OCI-LY7 (cell line): ENCODE results near the gene RMP24.

Experiments
- BruUV-seq: library from RNA; stranded (reverse); fragments of 400-500 nt; replicated peaks from 2 replicates; lab custom pipeline; 2021; lab: Mats Ljungman, UMichigan
- CTCF ChIA-PET: fragments of 300-600 bp; sonication (Branson Sonifier 250); formaldehyde crosslinking; loops from one replicate; lab custom pipeline; 2022; ENCODE audit warnings: antibody characterized with exemption; ENCODE audit not compliant: unreplicated experiment; lab: Charles Lee
- POLR2A ChIA-PET: fragments of 300-600 bp; sonication (Branson Sonifier 250); formaldehyde crosslinking; loops from one replicate; lab custom pipeline; 2022; ENCODE audit warnings: antibody characterized with exemption; lab: Charles Lee
- DNase-seq: peaks from one replicate; pipeline ENCODE4 v3.0.0-alpha.2; 2015; ENCODE audit warnings: low spot score
- H2AFZ ChIP-seq: fragments of 200-600 bp; sonication (generic), shearing (Covaris generic); 2 replicates; pipeline ENCODE4 v1.6.1; 2014; ENCODE audit warnings: mild to moderate bottlenecking, antibody characterized with exemption, low read length, moderate library complexity
- H3K27ac ChIP-seq: fragments of 200-600 bp; sonication (generic); 2 replicates; pipeline ENCODE4 v1.5.1; 2014; ENCODE audit warnings: mixed run types, low read depth, mild to moderate bottlenecking, moderate library complexity, low read length, inconsistent platforms; ENCODE audit not compliant: poor library complexity, severe bottlenecking
- H3K36me3 ChIP-seq: fragments of 200-600 bp; sonication (generic); 2 replicates; pipeline ENCODE4 v1.6.1; 2014; ENCODE audit warnings: mild to moderate bottlenecking, antibody characterized with exemption, low read length, moderate library complexity, mixed read lengths; ENCODE audit not compliant: insufficient read depth
- H3K4me1 ChIP-seq: fragments of 200-600 bp; sonication (generic); 2 replicates; pipeline ENCODE4 v1.5.1; 2014; ENCODE audit warnings: mild to moderate bottlenecking, low read length; ENCODE audit not compliant: insufficient read depth, poor library complexity, severe bottlenecking
- H3K4me2 ChIP-seq: fragments of 200-600 bp; sonication (generic); 2 replicates; pipeline ENCODE4 v1.6.1; 2014; ENCODE audit warnings: mild to moderate bottlenecking, low read length
- H3K4me3 ChIP-seq: fragments of 200-600 bp; sonication (generic); 2 replicates; pipeline ENCODE4 v1.5.1; 2014; ENCODE audit warnings: mild to moderate bottlenecking, low read depth, low read length; ENCODE audit not compliant: poor library complexity, severe bottlenecking
- H3K79me2 ChIP-seq: fragments of 200-600 bp; sonication (generic); 2 replicates; pipeline ENCODE4 v1.6.1; 2016; ENCODE audit warnings: low read depth, mild to moderate bottlenecking, low read length, moderate library complexity, mixed read lengths; ENCODE audit not compliant: insufficient read depth
- H3K9me2 ChIP-seq: fragments of 200-600 bp; sonication (generic); 2 replicates; pipeline ENCODE4 v1.6.1; 2016; ENCODE audit warnings: mild to moderate bottlenecking, low read length, mixed read lengths; ENCODE audit not compliant: insufficient read depth
- H3K9me3 ChIP-seq: fragments of 200-600 bp; sonication (generic); 2 replicates; pipeline ENCODE4 v1.6.1; 2014; ENCODE audit warnings: mild to moderate bottlenecking, mixed run types, low read length, mixed read lengths
- H4K20me1 ChIP-seq: fragments of 200-600 bp; sonication (generic); 2 replicates; pipeline ENCODE4 v1.6.1; 2014; ENCODE audit warnings: mild to moderate bottlenecking, antibody characterized with exemption, low read length, moderate library complexity, mixed read lengths; ENCODE audit not compliant: insufficient read depth
- EZH2phosphoT487 ChIP-seq: fragments of 200-600 bp; sonication (generic); IDR thresholded peaks from 2 replicates; pipeline ENCODE4 v1.6.1; 2018; ENCODE audit warnings: low read depth, borderline replicate concordance, mild to moderate bottlenecking, mixed run types, antibody characterized with exemption, low read length, moderate library complexity, mixed read lengths
- intact Hi-C: fragments of 100-400 bp; cut with micrococcal nuclease; formaldehyde crosslinking; loops from one replicate; pipeline ENCODE4 v1.10.0; 2022; ENCODE audit not compliant: unreplicated experiment
- TF ChIP-seq, protein P1 (sequence below): fragments of 200-600 bp; sonication (generic); conservative IDR thresholded peaks from 2 replicates; pipeline ENCODE4 v1.5.1; 2014; ENCODE audit warnings: mild to moderate bottlenecking, antibody characterized with exemption, low read length, moderate library complexity, mixed read lengths

The RMP24 gene

DNA sequence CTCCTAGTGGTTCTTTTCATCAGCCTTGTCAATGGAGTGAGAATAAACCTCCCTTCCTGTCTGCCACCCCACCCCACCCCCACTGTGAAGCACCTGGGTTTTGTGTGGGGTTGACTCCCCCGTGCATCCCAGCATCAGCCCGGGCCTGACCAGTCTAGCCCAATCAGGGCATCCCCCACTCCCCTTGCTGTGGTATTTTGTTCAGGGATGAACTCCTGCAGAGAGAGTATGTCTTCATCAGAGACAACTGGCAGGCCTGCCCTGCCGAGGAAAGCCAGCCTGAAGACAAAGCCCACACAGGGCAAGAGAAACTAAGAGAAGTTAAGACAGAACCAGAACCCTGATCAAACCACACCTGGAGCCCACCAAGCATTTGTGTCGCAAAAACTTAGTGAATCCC lies 36.7 kb upstream of the RMP24 start:
- H3K4me3 ChIP-seq = no peak overlapping the region
- ChIA-PET CTCF (no interaction called here), POLR2A (no interaction called here)
- no peak for TF ChIP-seq EZH2phosphoT487
- TF ChIP-seq, protein P1, sequence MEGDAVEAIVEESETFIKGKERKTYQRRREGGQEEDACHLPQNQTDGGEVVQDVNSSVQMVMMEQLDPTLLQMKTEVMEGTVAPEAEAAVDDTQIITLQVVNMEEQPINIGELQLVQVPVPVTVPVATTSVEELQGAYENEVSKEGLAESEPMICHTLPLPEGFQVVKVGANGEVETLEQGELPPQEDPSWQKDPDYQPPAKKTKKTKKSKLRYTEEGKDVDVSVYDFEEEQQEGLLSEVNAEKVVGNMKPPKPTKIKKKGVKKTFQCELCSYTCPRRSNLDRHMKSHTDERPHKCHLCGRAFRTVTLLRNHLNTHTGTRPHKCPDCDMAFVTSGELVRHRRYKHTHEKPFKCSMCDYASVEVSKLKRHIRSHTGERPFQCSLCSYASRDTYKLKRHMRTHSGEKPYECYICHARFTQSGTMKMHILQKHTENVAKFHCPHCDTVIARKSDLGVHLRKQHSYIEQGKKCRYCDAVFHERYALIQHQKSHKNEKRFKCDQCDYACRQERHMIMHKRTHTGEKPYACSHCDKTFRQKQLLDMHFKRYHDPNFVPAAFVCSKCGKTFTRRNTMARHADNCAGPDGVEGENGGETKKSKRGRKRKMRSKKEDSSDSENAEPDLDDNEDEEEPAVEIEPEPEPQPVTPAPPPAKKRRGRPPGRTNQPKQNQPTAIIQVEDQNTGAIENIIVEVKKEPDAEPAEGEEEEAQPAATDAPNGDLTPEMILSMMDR = no peak
- no peaks in the 10 kb centered on the region for H3K9me3 ChIP-seq
- no peak overlapping the region for H3K27ac ChIP-seq
- no peak overlapping the region for H2AFZ ChIP-seq
- intact Hi-C loops = no loop called here
- no peaks in the 10 kb centered on the region for H3K79me2 ChIP-seq
- no peaks in the 10 kb centered on the region for H3K4me1 ChIP-seq
- no peak for DNase-seq
- H3K4me2 ChIP-seq = no peak overlapping the region
- no peaks in the 10 kb centered on the region for H4K20me1 ChIP-seq
- no peaks in the 10 kb centered on the region for H3K9me2 ChIP-seq
- no TSS peak for BruUV-seq
- H3K36me3 ChIP-seq = no peaks in the 10 kb centered on the region

DNA sequence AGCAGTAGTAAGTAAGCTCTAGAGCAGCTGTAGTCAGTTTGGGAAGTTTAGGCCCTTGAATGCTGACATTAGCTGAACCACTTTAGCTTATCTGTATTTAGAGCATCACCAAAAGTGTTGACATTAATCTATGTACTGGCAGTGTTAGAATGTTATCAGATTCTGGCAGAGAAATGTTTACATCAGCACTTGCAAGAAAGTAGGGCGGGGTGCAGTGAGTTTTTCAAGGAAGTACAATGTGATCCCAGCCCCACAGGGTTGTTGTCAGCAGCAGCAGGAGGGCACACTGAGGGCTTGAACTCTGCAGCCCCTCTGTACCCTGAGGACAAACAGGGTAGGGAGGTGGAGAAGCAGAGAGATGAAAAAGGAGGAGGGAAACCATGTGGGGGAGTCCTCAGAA lies 35.5 kb upstream of the RMP24 start:
- Histone ChIP-seq H3K79me2 (no peaks in the 10 kb centered on the region), H2AFZ (no peak overlapping the region), H3K4me1 (no peaks in the 10 kb centered on the region), H3K4me3 (no peak overlapping the region), H3K9me2 (no peaks in the 10 kb centered on the region), H3K4me2 (no peak overlapping the region), H3K36me3 (no peaks in the 10 kb centered on the region), H3K9me3 (no peaks in the 10 kb centered on the region), H3K27ac (no peak overlapping the region), H4K20me1 (no peaks in the 10 kb centered on the region)
- BruUV-seq = no TSS peak
- POLR2A ChIA-PET = no interaction called here
- TF ChIP-seq EZH2phosphoT487 = no peak
- TF ChIP-seq, protein P1 = no peak
- DNase-seq = no peak
- intact Hi-C loops = no loop called here
- CTCF ChIA-PET = no interaction called here

DNA sequence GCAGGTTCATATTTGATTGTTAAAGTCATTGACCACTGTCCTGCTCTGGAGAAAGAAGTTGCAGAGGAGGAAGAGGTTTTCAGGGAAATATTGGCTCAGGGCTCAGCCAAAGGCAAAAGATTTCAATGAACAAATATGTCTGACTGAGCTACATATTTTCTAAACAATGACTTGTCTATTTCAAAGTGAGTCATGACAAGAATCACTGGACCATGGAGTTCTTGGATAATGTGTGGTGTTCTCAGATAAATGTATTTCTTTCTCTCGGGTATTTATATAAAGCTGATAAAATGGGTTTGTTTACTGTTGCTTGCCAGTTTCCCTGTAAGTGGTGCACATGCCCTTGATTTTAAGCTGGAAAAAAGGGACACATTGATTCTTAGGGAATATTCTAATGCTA lies 34.3 kb upstream of the RMP24 start:
- TF ChIP-seq EZH2phosphoT487 = no peak
- TF ChIP-seq, protein P1 = no peak
- CTCF ChIA-PET = interaction anchor here (0.6 kb wide), 1 partner anchor 286 kb away, joined by 3 read pairs; no protein-coding TSS in a partner anchor
- no peak overlapping the region for H3K4me3 ChIP-seq
- no peaks in the 10 kb centered on the region for H3K9me3 ChIP-seq
- POLR2A ChIA-PET = interaction anchor here (1.0 kb wide), 1 partner anchor 63 kb away, joined by 3 read pairs; no protein-coding TSS in a partner anchor
- no peaks in the 10 kb centered on the region for H4K20me1 ChIP-seq
- BruUV-seq = no TSS peak
- no peak overlapping the region for H3K4me2 ChIP-seq
- no peaks in the 10 kb centered on the region for H3K9me2 ChIP-seq
- no peaks in the 10 kb centered on the region for H3K4me1 ChIP-seq
- DNase-seq = no peak
- no peak overlapping the region for H3K27ac ChIP-seq
- intact Hi-C loops = no loop called here
- H3K36me3 ChIP-seq = no peaks in the 10 kb centered on the region
- H3K79me2 ChIP-seq = no peaks in the 10 kb centered on the region
- no peak overlapping the region for H2AFZ ChIP-seq
